ENCODE measurements around the gene OTUD4.
"Not testable (repeated sequence)": the region's sequence is repeated elsewhere in the genome, so short reads cannot be mapped to it uniquely, and the experiment has no call there.

The OTUD4 gene

DNA sequence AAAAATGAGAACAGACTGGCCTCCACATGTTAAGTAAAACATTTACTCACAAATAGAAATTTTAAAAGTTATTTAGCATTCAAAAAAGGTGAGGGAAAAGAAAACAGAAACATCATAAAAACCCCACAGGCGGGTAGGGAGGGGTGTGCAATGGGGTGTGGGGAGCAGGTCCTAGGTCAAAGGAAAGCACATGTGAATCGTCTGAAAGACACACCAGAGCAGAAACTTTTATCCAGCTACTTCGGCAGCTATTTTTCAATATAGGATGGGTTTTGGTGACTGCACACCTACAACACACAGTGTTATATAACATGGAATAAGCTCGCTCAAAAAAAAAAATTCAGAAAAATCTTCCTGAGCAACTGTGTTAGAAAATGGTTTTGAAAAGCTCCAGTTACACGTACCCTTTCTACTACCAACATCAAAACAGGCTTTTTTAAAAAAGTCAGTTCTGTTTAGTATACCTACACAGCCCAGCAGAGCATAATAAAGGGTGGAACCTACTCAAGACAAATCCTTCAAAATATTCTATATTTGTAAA lies 1.6 kb downstream of the OTUD4 start:
- DNase-seq (ENCODE audit: low read depth) = no peak

DNA sequence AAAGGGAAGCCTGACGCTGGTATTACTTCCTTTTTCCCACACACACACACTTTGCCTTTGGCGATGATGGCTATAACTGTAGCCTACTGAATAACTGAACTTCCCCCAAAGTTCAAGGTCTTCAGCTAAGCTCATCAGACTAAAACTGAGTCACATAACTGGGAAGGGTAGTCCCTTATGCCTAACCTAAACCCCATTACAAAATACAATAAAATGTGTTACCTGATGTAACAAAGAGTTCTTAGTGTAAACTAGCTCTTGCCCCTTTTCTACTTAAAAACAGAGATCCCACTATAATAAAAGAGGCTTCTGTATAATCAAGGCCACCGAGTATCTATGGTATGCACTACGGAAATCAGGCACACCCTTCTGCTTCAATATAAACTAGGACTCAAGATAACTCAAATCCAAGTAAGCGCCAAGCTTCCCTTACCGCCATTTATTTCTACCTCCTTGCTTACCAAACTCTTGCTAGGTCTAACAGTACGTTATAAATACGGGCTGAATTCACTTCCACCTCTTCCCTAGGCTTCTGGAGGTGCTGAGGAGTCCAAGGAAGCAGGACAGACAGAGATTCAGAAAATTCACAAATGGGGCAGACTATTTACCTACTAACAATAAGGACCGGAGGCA lies 2.4 kb downstream of the OTUD4 start:
- DNase-seq (ENCODE audit: low read depth) = no peak

DNA sequence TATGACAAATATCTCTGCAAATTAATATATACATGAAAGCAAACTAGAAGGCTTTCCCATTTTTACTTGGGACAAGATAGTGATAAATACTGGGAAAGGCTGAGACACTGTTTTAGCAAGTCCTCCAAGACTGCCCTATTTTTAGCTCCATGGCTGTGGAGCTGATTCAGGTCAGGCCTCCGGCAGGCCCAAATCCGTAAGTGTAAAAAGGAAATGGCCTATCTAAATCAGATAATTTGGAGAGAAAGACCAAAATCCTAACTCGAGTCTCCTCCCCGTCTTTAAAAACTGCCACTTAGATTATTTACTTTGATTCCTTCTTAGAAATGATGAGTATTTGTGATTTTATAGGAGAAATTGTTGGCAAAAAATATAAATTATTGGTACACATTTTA lies 2.9 kb downstream of the OTUD4 start:
- no peak for DNase-seq (ENCODE audit: low read depth)

DNA sequence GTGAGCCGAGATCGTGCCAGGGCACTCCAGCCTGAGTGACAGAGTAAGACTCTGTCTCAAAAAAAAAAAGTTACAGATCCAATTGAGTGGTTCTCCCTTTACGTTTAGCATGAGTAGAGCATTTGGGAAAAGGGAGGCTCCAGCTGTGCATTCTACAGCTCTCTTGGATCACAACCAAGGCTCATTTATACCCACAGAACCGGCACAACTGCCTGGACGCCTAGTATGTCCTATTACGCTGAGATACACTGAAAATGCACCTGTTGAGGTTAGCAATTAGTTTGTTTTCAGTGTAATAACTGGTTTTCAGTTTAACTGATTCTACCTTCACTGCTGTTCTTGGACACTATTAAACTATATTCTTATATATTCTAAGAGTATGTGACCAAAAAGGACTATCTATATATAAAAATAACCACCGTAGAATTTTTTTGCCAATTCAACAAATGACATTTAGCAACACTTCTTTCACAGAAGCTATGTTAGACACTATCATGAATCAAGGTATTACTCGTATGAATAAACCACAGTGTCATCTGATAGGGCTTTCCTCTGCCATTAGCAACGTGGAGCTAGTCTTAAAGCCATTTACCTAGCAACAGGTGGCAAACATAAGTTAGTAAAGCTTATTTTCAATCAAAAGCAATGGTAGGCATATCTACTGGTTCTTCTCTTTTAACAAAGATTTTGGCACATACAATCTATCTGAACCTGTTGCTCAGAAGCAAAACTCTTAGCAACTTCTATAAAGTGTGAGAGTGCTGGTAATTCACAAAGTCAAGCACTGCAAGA lies 3.6 kb downstream of the OTUD4 start:
- no peak for DNase-seq (ENCODE audit: low read depth)

DNA sequence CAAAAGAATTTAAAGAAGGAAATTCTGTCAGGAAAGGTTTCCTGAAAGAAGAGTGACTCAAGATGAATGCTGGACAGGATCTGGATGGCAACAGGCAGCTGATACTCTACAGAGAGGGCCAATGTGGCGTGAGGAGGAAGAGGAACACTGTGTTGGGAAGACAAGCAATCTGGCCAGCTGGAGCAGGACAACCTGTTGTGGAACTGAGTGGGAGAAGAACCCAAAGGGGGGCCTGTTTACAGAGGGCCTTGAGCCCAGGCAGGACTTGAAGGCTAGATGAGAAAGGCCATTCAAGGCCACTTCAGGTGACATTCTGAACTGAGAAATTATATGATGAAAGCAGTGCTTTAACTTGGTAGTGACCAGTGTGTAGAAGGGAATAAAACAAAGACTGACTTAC lies 8.5 kb downstream of the OTUD4 start:
- DNase-seq (ENCODE audit: low read depth) = no peak

DNA sequence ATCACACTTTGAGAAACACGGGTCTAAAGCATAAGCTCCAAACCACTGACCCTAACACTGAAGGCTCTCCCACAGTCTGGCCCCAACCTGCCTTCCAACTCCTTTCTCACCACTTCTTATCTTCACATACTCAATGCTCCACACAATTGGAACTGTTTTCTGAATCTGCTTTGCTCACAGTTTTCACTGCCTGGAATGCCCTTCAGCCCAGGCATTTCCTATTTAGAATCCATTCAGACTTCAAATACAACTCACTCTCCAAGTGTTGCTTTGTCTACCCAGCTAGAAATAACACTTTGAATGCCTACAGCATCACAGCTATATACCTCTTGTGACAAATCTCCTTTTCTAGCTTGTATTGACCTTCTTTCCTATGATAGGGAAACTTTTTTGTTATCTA lies 10.2 kb downstream of the OTUD4 start:
- DNase-seq (ENCODE audit: low read depth) = no peak

DNA sequence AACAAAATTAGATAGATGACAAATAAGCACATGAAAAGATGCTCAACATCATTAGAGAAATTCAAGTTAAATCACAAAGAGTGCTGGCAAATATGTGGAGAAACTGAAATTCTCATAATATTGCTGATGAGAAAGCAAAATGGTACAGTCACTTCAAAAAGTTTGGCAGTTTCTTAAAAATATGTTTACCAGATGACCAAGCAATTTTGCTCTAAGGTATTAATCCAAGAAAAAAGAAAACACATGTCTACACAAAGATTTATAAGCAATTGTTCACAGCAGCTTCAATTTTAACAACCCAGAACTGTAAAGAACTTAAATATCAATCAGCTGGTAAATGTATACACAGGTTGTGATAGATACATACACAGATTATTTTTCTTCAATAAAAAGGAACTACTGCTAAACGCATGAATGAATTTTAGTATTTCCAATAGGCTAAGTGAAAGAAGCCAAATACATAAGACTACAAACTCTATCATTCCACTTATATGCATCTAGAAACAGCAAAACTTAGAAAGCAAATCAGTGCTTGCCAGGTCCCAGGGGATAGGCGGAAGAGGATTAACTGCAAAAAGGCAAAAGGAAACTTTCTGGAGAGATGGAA lies 11.7 kb downstream of the OTUD4 start:
- DNase-seq (ENCODE audit: low read depth) = no peak

DNA sequence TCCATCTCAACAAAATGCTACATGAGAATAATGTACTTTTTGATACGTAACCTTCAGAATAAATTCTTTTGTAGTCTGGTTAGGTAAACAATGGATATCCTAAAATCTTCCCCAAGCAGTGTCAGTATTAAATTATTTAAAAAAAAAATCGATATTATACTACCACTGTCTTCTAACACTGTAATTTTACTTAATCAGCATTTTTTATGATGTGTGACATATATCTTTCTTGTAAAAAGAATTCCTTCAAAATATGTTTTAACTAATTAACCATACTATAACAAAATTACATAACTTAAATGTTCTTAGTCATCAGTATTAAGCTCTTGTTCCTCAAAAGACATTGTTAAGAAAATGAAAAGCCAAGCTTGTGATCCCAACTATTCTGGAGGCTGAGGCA lies 12.5 kb downstream of the OTUD4 start:
- no peak for DNase-seq (ENCODE audit: low read depth)

DNA sequence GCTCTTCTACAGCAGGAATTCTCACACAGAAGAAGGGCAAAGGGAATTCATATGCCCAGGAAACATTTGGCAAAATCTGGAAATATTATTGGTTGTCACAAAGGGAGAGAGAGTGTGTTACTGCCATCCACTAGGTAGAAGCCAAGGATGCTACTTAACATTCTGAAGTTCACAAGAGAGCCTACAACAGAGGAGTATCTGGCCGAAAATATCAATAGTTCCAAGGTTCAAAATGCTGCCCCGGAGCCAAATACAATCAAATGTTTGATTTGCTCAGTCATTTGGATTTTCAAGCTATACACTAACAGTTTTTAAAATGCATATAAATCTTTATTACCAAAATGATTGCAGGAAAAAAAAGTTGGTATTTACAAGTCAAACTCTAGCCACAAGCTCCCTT lies 18.8 kb downstream of the OTUD4 start:
- DNase-seq (ENCODE audit: low read depth) = no peak

DNA sequence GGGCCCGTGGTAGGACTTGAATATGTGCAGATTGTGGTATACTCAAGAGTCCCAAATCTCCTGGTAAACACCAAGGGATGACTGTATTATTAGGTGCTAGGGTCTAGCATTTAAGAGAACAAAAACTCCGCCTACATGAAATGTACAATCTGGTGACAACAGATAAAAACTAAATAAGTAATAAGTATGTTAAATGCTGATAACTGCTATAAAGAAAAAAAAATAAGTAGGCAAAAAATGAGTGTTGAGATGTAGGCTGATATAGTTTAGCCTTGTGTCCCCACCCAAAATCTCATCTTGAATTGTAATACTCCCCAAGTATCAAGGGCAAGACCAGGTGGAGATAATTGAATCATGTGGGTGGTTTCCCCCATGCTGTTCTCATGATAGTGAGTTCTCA lies 23.4 kb downstream of the OTUD4 start:
- no peak for DNase-seq (ENCODE audit: low read depth)

DNA sequence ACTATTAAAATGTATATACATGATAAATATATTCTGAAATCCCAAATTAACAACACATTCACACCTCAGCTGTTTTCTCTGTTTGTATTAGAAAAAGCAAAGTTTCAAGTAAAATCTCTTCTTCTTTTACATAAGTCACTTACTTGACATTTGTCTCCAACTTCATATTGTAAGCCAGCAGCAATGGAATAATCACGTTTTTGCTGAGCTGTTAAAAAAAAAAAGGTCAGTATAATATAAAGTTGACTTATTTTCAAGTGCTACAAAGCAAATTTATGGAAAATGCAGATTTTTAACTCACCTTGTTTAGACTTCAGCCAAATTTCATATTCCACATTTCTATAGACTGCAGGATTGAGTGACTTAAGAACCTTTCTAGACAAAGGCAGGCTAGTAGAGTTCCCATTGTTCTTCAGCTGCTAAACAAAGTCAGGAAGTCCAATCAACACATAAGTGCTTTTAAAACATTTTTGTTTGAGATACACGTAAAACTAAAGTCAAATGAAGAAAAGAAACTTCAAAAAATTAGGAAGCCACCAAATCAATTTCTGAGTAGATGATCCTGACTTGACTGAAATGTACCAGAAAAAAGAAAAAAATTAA lies 25.0 kb downstream of the OTUD4 start:
- no peak for DNase-seq (ENCODE audit: low read depth)

DNA sequence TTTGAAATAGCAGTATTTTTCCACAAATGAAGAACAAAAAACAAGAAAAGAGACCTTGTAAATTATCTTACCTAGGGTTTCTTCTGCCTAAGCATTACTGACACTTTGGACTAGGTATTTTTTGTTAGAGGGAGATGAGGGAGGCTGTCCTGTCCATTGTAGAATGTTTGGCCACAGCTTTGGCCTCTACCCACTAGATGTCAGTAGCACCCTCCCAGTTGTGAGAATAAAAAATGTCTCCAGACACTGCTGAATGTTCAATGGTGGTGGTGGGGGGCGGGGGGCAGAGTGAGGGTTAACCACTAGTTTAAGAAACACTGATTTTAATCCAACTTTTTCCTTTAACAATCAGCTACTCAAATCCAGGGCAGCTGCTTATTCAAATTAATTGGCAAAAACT lies 25.8 kb downstream of the OTUD4 start:
- DNase-seq (ENCODE audit: low read depth) = no peak

DNA sequence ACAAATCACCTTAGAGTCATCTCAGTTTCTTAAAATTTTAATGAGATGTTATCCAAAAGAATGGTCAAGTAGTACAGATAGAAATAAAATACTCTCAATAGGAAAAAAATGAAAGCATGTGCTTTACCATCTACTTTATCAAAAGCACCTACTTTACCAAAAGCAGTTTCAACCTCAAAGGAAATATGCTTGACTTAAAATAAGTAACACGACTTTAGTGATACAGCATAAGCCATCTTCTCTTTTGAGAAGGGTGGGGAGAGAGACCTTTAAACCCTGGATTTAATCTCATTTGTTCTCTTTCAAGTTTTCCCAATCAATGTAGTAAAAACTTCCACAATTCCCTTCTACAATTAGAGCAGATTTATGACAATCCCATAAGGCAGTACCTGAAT lies 26.5 kb downstream of the OTUD4 start:
- DNase-seq (ENCODE audit: low read depth) = no peak

DNA sequence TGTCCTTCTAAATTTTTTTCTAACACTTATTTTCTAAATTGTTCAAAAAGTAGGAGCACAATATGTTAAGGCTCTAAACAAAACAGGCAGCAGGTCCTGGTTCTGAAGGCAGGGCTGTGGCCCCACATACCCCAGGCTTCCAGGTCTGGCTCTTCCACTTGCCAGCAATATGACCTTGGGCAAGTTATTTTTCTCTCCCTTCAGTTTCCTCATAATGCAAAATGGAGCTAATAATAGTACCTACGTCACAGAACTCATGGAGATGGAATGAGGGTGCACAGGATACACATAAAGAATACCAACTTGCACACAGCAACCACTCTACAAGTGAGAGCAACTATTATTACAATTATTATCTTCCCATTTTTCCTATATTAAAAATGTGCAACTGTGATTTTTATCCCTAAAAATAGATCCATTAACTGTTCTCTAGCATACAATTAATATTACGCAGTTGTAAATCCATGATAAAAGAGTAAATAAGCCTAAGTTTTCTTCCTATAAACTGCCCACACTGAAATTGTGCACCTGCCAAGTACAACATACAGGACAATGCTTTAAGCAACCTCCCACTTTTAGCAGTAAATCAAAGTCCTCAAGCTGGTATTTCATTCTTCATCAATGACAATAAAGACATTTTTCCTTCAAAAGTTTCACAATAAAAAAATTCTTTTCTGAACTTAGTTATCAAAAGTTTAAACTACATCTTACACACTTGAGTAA lies 27.0 kb downstream of the OTUD4 start:
- DNase-seq (ENCODE audit: low read depth) = no peak

DNA sequence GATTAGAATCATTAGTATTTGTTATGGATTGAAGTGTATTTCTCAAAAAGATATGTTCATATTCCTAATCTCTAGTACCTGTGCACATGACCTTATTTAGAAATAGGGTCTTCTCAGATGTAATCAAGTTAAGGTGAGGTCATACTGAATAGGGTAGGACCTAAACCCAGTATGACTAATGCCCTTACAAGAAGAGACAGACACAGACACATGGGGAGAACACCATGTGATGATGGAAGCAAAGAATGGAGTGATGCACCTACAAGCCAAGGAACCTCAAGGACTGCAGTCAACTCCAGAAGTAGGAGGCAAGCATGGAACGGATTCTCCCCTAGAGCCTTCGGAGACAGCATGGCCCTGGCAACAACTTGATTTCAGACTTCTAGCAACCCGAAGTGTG lies 31.4 kb downstream of the OTUD4 start:
- no peak for DNase-seq (ENCODE audit: low read depth)

DNA sequence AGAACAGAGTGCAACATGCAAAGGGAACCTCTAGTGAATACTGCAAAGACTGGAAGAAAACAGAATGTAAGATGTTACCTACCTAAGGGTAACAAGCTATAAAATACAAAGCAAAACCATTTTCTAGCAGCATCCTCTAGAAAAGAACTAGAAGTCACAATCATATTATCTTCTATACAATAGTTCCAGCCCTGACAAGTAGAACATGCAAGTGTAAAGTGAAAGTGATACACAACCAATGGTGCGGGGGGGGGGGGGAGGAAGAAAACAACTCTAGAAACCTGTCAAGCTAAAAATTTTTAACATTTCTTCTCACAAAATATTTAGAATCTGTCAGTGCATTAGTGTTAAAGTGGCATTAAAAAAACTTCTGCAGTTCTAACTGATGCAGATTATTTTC lies 44.2 kb downstream of the OTUD4 start:
- DNase-seq (ENCODE audit: low read depth) = not testable (repeated sequence)

DNA sequence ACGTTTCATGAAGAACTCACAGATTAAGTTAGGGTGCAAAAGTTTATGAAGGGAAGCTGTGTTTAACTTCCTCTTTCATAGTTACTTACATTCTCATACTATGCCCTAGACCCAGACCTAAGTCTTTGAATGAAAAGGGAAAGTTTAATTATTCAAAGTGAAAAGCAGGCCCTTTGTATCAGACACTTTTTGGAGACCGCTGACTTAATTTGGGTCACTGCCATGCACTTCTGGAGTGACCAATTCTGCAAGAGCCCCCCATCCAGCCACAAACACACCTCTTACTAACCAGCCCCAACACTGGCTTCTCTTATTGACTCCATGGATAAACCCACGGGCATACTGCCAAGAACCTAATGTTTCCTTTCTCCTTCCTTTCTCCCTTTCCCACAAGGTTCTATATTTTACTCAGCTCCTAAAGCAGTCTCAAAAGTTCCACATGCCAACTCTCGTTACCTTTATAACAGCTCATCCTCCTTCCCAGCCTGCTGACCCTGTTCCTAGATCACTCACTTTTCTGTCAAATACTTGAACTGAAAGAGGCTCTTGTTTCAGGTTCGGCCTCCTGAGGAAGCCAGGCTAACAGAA lies 47.8 kb downstream of the OTUD4 start:
- no peak for DNase-seq (ENCODE audit: low read depth)

DNA sequence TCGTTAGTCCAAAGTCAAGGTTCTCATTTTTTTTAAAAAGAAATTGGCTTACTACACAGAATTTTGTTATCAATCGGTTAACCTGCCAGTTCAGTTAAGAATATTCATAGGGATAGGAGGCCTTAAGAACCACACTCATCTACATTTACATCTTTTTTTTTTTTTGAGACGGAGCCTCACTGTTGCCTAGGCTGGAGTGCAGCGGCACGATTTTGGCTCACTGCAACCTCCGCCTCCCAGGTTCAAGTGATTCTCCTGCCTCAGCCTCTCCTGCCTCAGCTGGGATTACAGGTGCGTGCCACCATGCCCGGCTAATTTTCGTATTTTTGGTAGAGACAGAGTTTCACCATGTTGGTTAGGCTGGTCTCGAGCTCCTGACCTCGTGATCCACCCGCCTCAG lies 48.5 kb downstream of the OTUD4 start:
- no peak for DNase-seq (ENCODE audit: low read depth)

DNA sequence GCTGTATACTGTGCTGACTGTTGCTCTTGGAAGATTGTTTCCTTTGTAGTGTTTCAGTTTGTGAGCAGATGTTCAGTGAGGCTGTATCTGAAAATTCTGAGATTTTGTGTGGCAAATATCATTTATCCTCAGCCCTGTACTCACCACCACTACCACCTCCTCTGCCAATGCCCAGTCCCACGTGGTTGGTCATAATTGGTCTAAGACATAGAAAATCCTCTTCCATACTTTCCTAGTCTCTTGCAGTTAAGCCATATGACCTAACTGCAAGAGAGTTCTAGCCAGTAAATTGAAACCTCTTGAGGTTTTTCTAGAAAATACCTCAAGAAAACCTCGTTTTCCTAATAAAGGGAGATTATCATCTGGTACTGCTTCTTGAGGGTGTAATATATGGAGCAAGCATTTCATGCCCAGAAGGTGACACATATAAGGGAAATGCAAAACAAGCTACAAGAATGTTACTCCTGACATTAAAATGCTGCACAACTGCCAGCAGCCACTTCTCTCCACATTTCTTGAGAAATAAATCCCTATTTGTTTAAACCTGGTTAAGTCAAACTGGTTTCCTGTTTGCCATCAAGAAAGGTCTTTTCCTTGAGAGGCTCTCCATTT lies 49.5 kb downstream of the OTUD4 start:
- DNase-seq (ENCODE audit: low read depth) = no peak

DNA sequence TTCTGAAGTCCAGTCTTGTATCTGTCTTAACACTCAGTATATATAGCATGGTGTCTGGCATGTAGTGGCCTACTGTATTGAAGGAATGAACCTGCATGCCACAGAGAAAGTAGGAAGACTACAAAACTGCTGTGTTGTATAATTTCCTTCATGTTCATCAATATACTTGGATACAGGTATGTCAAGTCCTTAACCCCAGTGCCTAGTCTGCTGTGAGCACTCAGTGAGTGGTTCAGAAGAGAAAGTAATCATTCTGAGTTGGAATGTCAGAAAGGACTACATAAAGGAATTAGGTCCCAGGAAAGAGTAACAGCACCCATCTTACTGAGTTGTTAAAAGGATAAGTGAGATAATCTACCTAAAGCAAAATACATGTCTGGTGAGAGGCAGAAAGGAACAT lies 50.3 kb downstream of the OTUD4 start:
- no peak for DNase-seq (ENCODE audit: low read depth)

DNA sequence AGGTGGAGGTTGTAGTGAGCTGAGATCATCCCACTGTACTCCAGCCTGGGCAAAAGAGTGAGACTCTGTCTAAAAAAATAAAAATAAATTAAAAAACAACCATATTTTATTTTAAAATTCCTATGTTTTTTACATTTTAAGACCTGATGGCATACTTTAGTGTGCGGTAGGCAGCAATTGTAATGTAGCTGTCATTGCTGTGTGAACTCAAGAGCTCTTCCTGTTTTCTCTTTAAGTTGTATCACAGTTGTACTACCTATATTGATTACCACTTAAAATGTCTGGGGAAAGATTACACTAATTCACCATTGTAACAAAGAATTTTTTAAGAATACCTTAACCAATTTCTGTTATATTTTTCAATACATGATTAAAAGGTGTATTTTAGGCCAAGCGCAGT lies 55.0 kb downstream of the OTUD4 start:
- no peak for DNase-seq (ENCODE audit: low read depth)

All from activated T-cell treated with anti-CD3 and anti-CD28 coated beads for 24 hours (primary cell).